Skin of body (tissue), 3 donors: Measurements from ENCODE around the gene GOLGA6L6. TPM values are rescaled to one million over a fixed set of nuclear protein-coding genes. Genes with fewer than 3 reads are reported as not detected.
"Not testable (repeated sequence)": the region's sequence is repeated elsewhere in the genome, so short reads cannot be mapped to it uniquely, and the experiment has no call there.

Experiments
- DNase-seq: peaks from one replicate; lab custom pipeline; 2025; lab: John Stamatoyannopoulos, UW
- small RNA-seq: library from RNA; depleted of rRNA; stranded (forward); fragments of <200 nt; gene quantifications from one replicate; pipeline ENCODE3, GENCODE V24; 2014; ENCODE audit warnings: low replicate concordance
- total RNA-seq: library from RNA; depleted of rRNA; stranded (reverse); fragments of >200 nt; gene quantifications from one replicate; pipeline ENCODE4 v1.2.3, GENCODE V29; 2014

GOLGA6L6 gene, protein sequence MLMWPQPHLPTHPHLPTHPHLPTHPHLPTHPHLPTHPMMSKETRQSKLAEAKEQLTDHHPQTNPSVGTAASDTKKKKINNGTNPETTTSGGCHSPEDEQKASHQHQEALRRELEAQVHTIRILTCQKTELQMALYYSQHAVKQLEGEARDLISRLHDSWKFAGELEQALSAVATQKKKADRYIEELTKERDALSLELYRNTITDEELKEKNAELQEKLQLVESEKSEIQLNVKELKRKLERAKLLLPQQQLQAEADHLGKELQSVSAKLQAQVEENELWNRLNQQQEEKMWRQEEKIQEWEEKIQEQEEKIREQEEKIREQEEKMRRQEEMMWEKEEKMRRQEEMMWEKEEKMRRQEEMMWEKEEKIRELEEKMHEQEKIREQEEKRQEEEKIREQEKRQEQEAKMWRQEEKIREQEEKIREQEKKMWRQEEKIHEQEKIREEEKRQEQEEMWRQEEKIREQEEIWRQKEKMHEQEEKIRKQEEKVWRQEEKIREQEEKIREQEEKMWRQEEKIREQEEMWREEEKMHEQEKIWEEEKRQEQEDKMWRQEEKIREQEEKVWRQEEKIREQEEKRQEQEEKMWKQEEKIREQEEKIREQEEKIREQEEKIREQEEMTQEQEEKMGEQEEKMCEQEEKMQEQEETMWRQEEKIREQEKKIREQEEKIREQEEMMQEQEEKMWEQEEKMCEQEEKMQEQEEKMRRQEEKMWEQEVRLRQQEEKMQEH
- not detected for total RNA-seq

DNA sequence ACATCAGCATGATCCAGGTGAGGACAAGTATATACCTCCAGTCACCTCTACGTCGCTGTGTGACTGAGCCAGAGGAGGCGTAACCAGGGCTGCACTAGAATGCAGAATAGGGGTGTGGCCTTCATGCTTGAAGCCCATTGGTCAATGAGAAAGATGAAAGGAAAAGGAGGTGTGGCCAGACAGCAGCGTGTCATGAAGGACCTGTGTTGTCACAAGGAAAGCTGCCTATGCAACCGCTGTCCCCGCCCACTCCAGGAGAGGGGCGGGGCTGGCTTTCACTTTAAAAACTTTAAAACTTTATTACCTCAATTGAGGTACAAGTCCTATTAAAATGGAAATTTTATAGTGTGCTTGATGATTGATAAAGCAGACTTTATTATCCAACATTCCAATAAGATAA lies at the start of gene GOLGA6L6:
Gene GOLGA6L6 (minus strand): TSS at position 101 of the 400 bp plus-strand sequence. CDS start 91 bp downstream, at position 10.
- DNase-seq, result not testable (repeated sequence)

DNA sequence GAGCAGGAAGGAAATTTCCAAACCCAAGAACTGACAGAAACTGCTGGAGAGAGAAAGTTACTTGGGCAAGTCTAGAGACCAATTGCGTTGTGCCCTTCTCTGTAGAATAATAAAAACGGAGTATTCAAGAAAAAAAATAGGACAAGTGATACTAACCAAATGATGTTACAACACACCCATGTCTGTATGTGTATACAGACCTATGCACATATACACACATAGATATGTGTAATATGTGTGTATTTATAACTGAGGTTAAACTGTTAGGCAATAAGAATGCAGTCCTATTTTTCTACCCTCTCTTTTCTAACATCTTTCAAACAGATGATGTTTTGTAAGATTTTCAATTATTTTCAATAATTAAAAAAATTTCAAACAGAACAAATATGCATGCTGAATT lies 48.5 kb upstream of the GOLGA6L6 start:
- DNase-seq, result not testable (repeated sequence)

DNA sequence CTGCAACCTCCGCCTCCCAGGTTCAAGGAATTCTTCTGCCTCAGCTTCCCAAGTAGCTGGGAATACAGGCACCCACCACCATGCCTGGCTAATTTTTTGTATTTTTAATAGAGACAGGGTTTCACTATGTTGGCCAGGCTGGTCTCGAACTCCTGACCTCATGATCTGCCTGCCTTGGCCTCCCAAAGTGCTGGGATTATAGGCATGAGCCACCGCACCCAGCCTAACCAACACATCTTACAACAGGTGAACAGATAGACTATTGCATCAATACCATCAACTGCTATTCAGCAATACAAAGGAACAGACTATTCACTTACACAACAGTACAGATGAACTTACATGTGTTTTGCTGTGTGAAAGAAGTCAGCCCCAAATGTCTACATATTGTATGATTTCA lies 45.2 kb upstream of the GOLGA6L6 start:
- DNase-seq, result not testable (repeated sequence)

DNA sequence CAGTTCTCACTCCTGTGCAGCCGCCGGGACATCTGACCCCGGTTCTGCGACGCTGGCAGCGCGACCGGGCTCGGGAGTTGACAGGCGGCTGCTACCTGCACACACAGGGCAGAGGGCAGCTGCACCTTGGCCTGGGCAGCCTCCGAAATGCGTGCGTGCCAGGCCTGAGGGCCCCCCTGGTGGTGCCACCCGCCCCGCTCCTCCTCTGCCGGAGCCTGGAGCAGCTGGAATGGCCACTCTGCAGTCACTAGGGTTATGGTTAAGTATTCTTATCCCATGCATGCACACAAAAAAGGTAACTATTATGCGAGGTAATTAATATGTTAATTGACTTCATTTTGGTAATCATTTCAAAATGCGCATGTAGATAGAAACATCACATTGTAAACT lies 41.1 kb upstream of the GOLGA6L6 start:
- DNase-seq, result not testable (repeated sequence)

DNA sequence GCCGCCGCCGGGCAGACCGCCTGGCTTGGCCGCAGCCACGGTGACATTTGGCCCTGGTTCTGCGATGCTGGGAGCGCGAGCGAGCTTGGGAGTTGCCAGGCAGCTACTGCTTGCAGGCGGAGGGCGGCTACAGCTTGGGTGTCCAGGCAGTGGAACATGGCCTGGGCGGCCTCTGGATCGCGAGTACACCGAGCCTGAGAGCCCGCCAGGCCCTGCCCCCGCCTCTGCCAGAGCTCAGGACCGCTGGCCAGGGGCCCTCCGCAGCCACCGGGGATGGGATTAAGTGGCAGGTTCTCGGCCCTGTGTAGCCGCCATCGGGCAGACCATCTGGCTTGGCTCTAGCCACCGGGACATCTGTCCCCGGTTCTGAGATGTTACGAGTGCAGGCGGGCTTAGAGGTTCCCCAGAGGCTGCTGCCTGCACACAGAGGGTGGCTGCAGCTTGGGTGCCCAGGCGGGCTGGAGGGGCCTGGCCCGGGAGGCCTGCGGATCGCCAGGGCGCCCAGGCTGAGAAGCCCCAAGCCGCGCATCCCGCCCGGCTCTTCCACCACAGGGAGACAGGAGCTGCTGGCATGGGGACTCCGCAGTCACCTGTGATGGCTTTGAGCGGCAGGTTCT lies 40.6 kb upstream of the GOLGA6L6 start:
- DNase-seq, result not testable (repeated sequence)

DNA sequence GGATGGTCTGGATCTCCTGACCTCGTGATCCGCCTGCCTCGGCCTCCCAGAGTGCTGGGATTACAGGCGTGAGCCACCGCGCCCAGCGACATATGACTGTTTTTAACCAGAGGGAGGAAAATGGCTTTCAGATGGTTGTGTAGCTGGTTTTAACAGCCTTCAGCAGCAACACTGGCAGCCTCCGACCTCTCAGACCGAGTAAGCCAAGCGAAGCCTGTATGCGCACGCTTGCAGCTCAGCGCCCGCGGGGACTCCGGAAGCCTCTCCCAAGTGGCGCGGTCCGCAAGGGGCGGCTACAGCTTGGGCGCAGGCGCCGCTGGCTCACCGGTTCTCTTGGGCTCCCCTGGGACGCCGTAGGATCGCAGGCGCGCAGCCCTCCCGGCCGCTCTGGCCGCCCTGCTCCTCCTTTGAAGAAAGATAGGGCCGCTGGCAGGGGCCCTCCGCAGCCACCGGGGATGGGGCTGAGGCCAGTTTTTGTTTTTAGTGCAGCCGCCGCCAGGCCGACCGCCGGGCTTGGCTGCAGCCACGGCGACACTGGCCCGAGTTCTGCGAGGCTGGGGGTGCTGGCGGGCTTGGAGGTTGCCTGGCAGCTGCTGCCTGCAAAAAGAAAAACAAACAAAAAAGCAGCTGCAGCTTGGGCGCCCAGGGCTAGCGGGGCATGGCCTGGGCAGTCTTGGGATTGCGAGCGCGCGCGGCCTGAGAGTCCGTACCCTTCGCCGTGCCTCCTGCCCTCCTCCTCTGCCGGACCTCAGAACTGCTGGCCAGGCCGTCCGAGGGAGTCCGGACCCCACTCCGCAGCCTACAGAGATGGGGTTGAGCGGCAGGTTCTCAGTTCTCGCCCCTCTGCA lies 39.9 kb upstream of the GOLGA6L6 start:
- not testable (repeated sequence) for DNase-seq

DNA sequence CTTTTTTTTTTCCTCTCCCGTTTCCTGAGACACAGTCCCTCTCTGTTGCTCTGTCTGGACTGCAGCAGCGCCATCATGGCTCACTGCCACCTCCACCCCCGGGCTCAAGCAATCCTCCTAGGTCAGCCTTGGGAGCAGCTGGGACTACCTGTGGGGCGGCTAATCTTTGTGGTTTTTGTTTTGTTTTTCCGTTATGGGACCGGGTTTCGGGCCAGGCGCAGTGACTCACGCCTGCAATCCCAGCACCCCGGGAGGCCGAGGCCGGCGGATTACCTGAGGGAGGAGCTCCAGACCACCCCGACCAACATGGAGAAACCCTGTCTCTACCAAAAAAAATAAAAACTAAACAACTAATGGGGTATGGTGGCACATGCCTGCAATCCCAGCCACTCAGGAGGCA lies 38.1 kb upstream of the GOLGA6L6 start:
- DNase-seq, result not testable (repeated sequence)

DNA sequence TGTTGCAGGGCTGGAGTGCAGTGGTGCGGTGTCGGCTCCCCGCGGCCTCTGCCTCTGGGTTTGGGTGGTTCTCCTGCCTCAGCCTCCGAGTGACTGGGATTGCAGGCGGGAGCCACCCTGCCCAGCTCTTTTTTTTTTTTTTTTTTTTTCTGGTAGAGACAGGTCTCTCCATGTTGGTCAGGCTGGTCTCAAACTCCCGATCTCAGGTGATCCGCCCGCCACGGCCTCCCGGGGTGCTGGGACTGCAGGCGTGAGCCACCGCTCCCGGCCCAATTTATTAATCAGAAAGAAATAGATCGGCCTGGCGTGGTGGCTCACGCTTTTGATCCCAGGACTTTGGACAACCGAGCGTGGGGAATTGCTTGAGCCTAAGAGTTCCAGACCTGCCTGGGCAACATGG lies 9.7 kb upstream of the GOLGA6L6 start:
- not testable (repeated sequence) for DNase-seq

DNA sequence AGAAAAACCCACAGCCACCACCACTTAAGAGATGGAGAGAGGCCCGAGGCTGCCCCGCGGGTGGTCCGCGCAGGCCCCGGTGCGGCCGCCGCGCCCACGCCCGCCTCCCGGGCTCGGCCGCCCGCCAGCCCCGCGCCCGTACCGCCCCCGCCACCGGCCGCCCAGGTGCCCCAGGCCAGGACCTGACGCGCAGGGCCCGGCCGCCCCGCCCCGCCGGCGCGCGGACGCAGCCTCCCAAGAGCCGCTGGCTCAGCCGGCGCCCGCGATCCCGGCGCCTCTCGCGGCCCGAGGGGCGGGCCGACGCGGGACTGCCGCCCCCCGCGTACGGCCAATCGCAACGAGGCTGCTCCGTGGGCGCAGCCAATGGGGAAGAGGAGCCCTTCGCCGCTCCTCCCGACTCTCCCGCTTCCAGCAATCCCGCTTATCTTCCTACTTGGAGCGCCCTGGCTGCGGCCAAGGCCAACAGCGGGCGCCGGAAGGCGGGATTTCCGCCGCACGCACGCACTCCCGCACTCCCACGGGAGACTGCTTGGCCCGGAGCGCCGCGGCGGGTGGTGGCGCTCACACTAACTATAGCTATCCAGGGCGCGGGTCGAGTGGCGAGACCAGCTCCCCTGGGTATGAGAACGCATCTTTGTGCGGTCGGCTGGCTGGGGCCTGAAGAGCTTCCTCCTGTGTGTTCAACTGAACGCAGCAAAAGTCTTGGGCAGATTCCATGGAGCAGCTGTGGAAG lies 35.5 kb downstream of the GOLGA6L6 start:
- not testable (repeated sequence) for DNase-seq

DNA sequence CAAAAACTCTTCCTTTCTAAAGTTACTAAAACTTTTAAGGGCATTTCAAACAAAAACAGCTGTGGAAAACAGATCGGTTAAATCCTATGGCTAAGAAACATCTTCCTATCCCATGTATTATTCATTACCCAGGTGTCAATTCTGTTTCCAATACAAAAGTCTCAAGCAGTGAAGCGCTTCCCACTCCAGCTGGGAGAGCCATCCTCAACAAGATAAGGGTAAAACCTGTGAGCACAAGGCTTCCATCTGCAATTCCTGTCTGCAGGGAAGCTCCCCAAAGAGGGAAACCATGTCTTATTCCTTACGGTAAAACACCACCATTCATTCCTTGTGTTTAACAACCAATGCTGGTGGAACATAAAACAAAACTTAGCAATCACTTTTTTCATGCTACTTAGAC lies 38.8 kb downstream of the GOLGA6L6 start:
- DNase-seq, result not testable (repeated sequence)

DNA sequence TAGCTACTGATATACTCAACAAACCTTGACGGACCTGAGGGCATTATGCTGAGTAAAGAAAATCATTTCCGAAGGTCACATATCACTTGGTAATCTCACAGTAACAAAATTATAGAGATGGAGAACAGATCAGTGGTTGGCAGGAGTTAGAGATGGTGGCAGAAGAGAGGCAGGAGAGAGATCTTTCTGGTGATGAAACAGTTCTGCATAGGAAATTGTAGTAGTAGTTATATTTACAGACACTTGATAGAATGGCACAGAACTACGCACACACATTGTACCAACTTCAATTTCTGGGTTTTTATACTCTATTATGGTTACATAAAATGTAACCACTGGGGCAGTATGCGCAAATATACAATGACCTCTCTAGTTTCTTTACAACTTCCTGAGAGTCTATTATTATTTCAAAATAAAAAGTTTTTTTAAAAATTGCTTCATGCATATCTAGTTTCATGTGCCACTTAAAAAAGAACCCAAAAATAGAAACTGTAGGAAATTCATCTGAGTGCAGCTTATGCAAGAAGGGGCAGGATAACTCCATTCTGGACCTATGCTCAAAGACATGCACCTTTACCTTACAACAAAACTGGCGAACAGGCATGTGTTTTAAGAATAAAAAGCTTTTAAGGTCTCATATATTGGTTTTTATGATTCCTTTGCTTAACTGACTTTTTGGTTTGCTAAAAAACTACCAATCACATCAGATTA lies 39.9 kb downstream of the GOLGA6L6 start:
- DNase-seq, result not testable (repeated sequence)

DNA sequence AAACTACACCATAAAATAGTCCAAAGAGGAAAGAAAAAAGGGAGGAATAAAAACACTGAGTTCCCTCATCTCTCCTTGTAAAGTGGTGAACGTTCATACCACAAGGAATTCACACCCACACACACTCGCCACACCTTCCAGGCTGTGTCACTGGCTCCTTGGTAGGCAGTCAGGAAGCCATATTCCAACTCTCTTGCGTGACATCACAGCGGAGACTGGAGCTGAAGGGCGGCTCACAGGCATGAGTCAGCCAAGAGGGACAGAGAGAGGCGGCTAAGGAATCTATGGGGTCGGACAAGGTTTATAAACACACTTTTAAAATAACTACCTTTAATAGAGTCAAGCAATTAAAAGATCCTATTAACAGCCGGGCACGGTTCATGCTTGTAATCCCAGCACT lies 43.8 kb downstream of the GOLGA6L6 start:
- DNase-seq, result not testable (repeated sequence)

DNA sequence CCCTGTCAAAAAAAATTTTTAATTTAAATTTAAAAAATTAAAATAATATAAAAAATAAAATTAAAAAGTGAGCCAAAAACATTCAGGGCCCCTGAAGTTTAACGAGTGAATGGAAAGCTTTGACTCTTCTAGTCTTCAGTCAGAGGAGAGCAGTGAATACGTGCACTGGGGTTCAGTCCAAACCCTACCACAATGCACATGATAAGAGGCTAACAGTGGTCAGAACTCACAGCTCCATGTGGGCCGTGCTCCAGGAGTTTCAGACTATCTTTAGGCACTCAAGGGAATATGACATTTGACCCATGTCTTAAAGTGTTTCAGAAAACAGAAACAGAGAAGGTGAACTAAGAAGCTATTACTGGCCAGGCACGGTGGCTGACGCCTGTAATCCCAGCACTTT lies 48.6 kb downstream of the GOLGA6L6 start:
- not testable (repeated sequence) for DNase-seq

DNA sequence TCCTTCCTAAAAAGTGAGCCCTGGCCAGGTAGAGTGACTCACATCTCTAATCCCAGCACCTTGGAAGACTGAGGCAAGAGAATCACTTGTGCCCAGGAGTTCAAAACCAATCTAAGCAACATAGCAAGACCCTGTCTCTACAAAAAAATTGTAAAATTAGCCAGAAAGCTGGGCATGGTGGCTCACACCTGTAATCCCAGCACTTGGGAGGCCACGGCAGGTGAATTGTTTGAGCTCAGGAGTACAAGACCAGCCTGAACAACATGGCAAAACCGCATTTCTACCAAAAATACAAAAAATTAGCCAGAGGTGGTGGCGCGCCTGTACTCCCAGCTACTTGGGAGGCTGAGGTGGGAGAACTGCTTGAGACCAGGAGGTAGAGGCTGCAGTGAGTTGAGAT lies 49.0 kb downstream of the GOLGA6L6 start:
- not testable (repeated sequence) for DNase-seq

DNA sequence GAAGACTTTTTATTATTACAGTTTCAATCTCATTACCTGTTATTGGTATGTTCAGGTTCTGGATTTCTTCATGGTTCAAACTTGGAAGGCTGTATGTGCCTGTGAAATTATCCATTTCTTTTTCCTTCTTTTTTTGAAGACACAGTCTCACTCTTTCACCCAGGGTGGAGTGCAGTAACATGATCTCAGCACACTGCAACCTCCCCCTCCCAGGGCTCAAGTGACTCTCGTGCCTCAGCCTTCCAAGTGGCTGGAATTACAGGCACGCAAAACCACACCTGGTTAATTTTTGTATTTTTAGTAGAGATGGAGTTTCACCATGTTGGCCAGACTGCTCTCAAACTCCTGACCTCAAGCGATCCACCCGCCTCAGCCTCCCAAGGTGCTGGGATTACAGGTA lies 52.3 kb downstream of the GOLGA6L6 start:
- not testable (repeated sequence) for DNase-seq

Small RNAs within 50 kb of the gene (small RNA-seq; reads per million reads assigned to genes)
- not detected for gene RN7SL759P
